Colonic mucosa (tissue), 4 donors: ENCODE results near the gene DAAM2. TPM values are rescaled to one million over a fixed set of nuclear protein-coding genes. Genes with fewer than 3 reads are reported as not detected.

Experiments
- DNase-seq: peaks from one replicate; pipeline ENCODE4 v3.0.0-alpha.2; 2020
- H3K27ac ChIP-seq: fragments of 200-600 bp; one replicate; pipeline ENCODE4 v1.8.0; 2021
- H3K27me3 ChIP-seq: fragments of 200-600 bp; one replicate; pipeline ENCODE4 v1.8.0; 2021
- H3K36me3 ChIP-seq: fragments of 200-600 bp; one replicate; pipeline ENCODE4 v1.8.0; 2021
- H3K4me1 ChIP-seq: fragments of 200-600 bp; one replicate; pipeline ENCODE4 v1.8.0; 2021; ENCODE audit warnings: mild to moderate bottlenecking
- H3K4me3 ChIP-seq: fragments of 200-600 bp; one replicate; pipeline ENCODE4 v1.8.0; 2021
- H3K9ac ChIP-seq, 2 donors: one replicate each; pipeline ENCODE4 v1.7.0; 2013; ENCODE audit warnings: control low read depth in 2 of 2, low read depth in 2 of 2, low read length in 2 of 2
- H3K9me3 ChIP-seq: fragments of 200-600 bp; one replicate; pipeline ENCODE4 v1.8.0; 2021
- intact Hi-C: fragments of 100-400 bp; cut with DNase I; formaldehyde crosslinking; loops from one replicate; pipeline ENCODE4 v1.14.1; 2022
- total RNA-seq, 2 donors: library from RNA; stranded (reverse); fragmentation: NEBNext Ultra II Directional in 1 of 2; extraction: Animal tissue kit (Norgen Biotek cat#: 25700) in 1 of 2; gene quantifications; one replicate each; pipeline ENCODE4 v1.2.1, GENCODE V29; 2021
- TF ChIP-seq, protein P1 (sequence below): fragments of 200-600 bp; IDR thresholded peaks from one replicate; pipeline ENCODE4 v1.8.0; 2022; ENCODE audit warnings: antibody characterized with exemption, mild to moderate bottlenecking
- donor health status: healthy.
- donor health status: DM: no; HTN: no; CAD: no.
- donor health status: DM: no; HTN: no; CAD: no.

Gene DAAM2
- total RNA-seq, 2 donors from 2014 or later: 3.6 to 6.9 TPM

DNA sequence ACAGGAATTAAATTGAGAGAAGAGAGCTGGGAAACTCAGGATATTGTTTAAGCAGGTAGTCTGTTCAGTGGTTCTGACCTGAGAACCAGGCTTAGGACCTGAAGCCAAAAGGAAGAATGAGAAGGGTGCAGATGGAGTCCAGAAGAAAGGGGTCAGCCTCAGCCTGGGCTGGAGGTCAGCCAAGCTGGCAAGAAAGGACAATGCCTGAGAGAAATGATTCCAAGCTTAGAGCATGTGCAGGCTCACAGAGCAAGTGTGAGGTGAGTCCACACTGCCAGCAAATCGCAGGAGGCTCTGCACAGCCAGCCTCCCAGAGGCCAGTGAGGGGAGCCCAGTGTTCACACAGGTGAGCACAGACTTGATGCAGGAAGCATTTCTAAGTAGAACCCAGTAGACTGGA, 47.3 kb downstream of the DAAM2 start:
- H3K27me3 ChIP-seq: no peaks in the 10 kb centered on the region
- TF ChIP-seq, protein P1, sequence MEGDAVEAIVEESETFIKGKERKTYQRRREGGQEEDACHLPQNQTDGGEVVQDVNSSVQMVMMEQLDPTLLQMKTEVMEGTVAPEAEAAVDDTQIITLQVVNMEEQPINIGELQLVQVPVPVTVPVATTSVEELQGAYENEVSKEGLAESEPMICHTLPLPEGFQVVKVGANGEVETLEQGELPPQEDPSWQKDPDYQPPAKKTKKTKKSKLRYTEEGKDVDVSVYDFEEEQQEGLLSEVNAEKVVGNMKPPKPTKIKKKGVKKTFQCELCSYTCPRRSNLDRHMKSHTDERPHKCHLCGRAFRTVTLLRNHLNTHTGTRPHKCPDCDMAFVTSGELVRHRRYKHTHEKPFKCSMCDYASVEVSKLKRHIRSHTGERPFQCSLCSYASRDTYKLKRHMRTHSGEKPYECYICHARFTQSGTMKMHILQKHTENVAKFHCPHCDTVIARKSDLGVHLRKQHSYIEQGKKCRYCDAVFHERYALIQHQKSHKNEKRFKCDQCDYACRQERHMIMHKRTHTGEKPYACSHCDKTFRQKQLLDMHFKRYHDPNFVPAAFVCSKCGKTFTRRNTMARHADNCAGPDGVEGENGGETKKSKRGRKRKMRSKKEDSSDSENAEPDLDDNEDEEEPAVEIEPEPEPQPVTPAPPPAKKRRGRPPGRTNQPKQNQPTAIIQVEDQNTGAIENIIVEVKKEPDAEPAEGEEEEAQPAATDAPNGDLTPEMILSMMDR: no peak
- no peak overlapping the region for H3K9ac ChIP-seq
- no peaks in the 10 kb centered on the region for H3K36me3 ChIP-seq
- H3K4me1 ChIP-seq: no peaks in the 10 kb centered on the region
- no peaks in the 10 kb centered on the region for H3K9me3 ChIP-seq
- intact Hi-C loops: no loop called here
- H3K27ac ChIP-seq: no peak overlapping the region
- DNase-seq: no peak
- no peak overlapping the region for H3K4me3 ChIP-seq

GRCh38 chr6:39840781-39841180, 48.6 kb downstream of the DAAM2 start:
- Histone ChIP-seq H3K9me3 (no peaks in the 10 kb centered on the region), H3K9ac (no peak overlapping the region), H3K27me3 (no peaks in the 10 kb centered on the region), H3K27ac (no peak overlapping the region), H3K4me3 (no peak overlapping the region), H3K4me1 (no peaks in the 10 kb centered on the region), H3K36me3 (no peaks in the 10 kb centered on the region)
- intact Hi-C loops: no loop called here
- DNase-seq: no peak
- TF ChIP-seq, protein P1: no peak

- H3K4me1 ChIP-seq: no peaks in the 10 kb centered on the region
- no peaks in the 10 kb centered on the region for H3K27me3 ChIP-seq
- no peak overlapping the region for H3K9ac ChIP-seq
- intact Hi-C loops: no loop called here
- no peaks in the 10 kb centered on the region for H3K36me3 ChIP-seq
- H3K27ac ChIP-seq: no peak overlapping the region
- H3K4me3 ChIP-seq: no peak overlapping the region
- H3K9me3 ChIP-seq: no peaks in the 10 kb centered on the region
- TF ChIP-seq, protein P1: no peak
- no peak for DNase-seq
Observed at GRCh38 chr6:39841291-39841690, 49.1 kb downstream of the DAAM2 start.

GRCh38 chr6:39841923-39842322, 49.7 kb downstream of the DAAM2 start:
- H3K9ac ChIP-seq: no peak overlapping the region
- no peak overlapping the region for H3K27ac ChIP-seq
- no peaks in the 10 kb centered on the region for H3K4me1 ChIP-seq

GRCh38 chr6:39843305-39844020, 51.3 kb downstream of the DAAM2 start:
- TF ChIP-seq, protein P1: no peak
- Histone ChIP-seq H3K27ac (no peak overlapping the region), H3K9me3 (no peaks in the 10 kb centered on the region), H3K27me3 (no peaks in the 10 kb centered on the region), H3K36me3 (no peaks in the 10 kb centered on the region), H3K9ac (no peak overlapping the region), H3K4me1 (no peaks in the 10 kb centered on the region), H3K4me3 (no peak overlapping the region)
- no peak for DNase-seq
- intact Hi-C loops: no loop called here

More at GRCh38 chr6:39841923-39842322, 49.7 kb downstream of the DAAM2 start:
- Histone ChIP-seq H3K9me3 (no peaks in the 10 kb centered on the region), H3K4me3 (no peak overlapping the region), H3K36me3 (no peaks in the 10 kb centered on the region), H3K27me3 (no peaks in the 10 kb centered on the region)
- TF ChIP-seq, protein P1: no peak
- no peak for DNase-seq
- intact Hi-C loops: no loop called here
